NB4 (cell line): ENCODE measurements around the gene ASB2.

Experiments
- CTCF ChIP-seq: IDR thresholded peaks from one replicate; pipeline ENCODE4 v1.5.1; 2012; ENCODE audit warnings: low read depth, low read length
- MAX ChIP-seq: IDR thresholded peaks from 2 replicates; pipeline ENCODE4 v1.6.1; 2011; ENCODE audit warnings: low read depth, low read length

GRCh38 chr14:93991649-93992048 lies 15.3 kb upstream of the ASB2 start:
- no peak for TF ChIP-seq MAX
- no peak for TF ChIP-seq CTCF
